ENCODE measurements around the gene SMCHD1.

DNA sequence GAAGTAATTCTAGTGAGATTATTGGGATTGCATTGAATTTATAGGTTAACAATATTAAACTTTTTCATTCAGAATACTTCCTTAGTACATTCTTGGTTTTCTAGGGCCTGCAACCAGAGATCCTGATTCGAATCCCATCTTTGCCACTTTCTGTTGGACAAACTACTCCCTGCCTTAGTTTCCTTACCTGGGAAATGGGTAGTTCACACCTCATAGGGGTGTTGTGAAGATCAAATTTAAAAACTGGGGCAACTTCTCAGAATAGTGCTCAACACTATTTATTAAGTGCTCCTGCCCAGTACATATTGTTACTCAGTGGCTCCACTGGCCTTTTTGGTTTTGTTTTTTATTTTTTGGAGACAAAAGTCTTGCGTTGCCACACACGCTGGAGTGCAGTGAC, 43.5 kb downstream of the SMCHD1 start:
- no peak for TF ChIP-seq SUZ12 (IDR thresholded peaks at IDR 0.05)
- no peak for TF ChIP-seq SP1 (IDR thresholded peaks at IDR 0.05)
- no peak for TF ChIP-seq FOXA1 (IDR thresholded peaks at IDR 0.05)
- TF ChIP-seq, protein P1, sequence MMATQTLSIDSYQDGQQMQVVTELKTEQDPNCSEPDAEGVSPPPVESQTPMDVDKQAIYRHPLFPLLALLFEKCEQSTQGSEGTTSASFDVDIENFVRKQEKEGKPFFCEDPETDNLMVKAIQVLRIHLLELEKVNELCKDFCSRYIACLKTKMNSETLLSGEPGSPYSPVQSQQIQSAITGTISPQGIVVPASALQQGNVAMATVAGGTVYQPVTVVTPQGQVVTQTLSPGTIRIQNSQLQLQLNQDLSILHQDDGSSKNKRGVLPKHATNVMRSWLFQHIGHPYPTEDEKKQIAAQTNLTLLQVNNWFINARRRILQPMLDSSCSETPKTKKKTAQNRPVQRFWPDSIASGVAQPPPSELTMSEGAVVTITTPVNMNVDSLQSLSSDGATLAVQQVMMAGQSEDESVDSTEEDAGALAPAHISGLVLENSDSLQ (IDR thresholded peaks at IDR 0.05), result no peak
- no peak for TF ChIP-seq FOXK2 (IDR thresholded peaks at IDR 0.05)
- no peak for TF ChIP-seq NFRKB (IDR thresholded peaks at IDR 0.05)
- TF ChIP-seq FOXM1 (IDR thresholded peaks at IDR 0.05; ENCODE audit: borderline replicate concordance), result no peak
- TF ChIP-seq HDGF (IDR thresholded peaks at IDR 0.05; ENCODE audit: borderline replicate concordance), result no peak
- no peak for TF ChIP-seq ZNF384 (IDR thresholded peaks at IDR 0.05)
- TF ChIP-seq ELF4 (IDR thresholded peaks at IDR 0.05), result no peak

Data from HEK293T (cell line).